ENCODE measurements around the gene RIPPLY1.
A peak's percentile ranks its signal among the peaks of the same experiment; 100 is the strongest.

Gene RIPPLY1

GRCh38 chrX:106894978-106895452 is 8.1 kb downstream of the RIPPLY1 start:
- TF ChIP-seq, protein P1, sequence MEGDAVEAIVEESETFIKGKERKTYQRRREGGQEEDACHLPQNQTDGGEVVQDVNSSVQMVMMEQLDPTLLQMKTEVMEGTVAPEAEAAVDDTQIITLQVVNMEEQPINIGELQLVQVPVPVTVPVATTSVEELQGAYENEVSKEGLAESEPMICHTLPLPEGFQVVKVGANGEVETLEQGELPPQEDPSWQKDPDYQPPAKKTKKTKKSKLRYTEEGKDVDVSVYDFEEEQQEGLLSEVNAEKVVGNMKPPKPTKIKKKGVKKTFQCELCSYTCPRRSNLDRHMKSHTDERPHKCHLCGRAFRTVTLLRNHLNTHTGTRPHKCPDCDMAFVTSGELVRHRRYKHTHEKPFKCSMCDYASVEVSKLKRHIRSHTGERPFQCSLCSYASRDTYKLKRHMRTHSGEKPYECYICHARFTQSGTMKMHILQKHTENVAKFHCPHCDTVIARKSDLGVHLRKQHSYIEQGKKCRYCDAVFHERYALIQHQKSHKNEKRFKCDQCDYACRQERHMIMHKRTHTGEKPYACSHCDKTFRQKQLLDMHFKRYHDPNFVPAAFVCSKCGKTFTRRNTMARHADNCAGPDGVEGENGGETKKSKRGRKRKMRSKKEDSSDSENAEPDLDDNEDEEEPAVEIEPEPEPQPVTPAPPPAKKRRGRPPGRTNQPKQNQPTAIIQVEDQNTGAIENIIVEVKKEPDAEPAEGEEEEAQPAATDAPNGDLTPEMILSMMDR (IDR thresholded peaks at IDR 0.05): no peak
- no peaks in the 10 kb centered on the region for H3K36me3 ChIP-seq
- no peaks in the 10 kb centered on the region for H3K9me3 ChIP-seq
- no peak overlapping the region for H3K27ac ChIP-seq
- peaks cover 5% of the 10 kb centered on the region for H3K27me3 ChIP-seq
- H3K4me1 ChIP-seq (ENCODE audit: control insufficient read depth in 1 of 2, insufficient read depth in 1 of 2, low read depth in 1 of 2, low read length in 1 of 2): no peaks in the 10 kb centered on the region
- H3K4me3 ChIP-seq (ENCODE audit: low read depth in 1 of 2, low read length in 1 of 2): no peak overlapping the region

- H3K4me3 ChIP-seq (ENCODE audit: low read depth in 1 of 2, low read length in 1 of 2): no peak overlapping the region
- no peaks in the 10 kb centered on the region for H3K4me1 ChIP-seq (ENCODE audit: control insufficient read depth in 1 of 2, insufficient read depth in 1 of 2, low read depth in 1 of 2, low read length in 1 of 2)
- TF ChIP-seq, protein P1 (IDR thresholded peaks at IDR 0.05): peak; percentile 18
- H3K27me3 ChIP-seq: peaks cover 5% of the 10 kb centered on the region
- H3K9me3 ChIP-seq: no peaks in the 10 kb centered on the region
- no peaks in the 10 kb centered on the region for H3K36me3 ChIP-seq
- no peak overlapping the region for H3K27ac ChIP-seq
Observed at GRCh38 chrX:106894392-106894909, 8.7 kb downstream of the RIPPLY1 start.

- TF ChIP-seq, protein P1 (IDR thresholded peaks at IDR 0.05): no peak
- no peaks in the 10 kb centered on the region for H3K9me3 ChIP-seq
Observed at GRCh38 chrX:106891762-106892460, 11.2 kb downstream of the RIPPLY1 start.

DNA sequence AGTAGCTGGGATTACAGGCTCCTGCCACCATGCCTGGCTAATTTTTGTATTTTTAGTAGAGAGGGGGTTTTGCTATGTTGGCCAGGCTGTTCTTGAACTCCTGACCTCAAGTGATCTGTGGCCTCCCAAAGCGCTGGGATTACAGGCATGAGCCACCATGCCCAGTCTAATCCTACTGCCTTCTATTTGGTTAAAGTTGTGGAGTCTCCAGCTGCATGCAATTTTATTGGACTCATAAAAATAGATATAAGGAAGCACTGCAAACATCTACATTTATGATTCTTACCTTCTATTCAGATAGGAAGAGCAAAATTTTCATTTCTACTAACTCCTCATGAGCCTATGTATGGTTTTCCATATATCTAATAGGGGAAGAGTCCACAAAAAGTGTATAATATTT is 13.7 kb downstream of the RIPPLY1 start:
- no peaks in the 10 kb centered on the region for H3K9me3 ChIP-seq
- TF ChIP-seq, protein P1 (IDR thresholded peaks at IDR 0.05): no peak
- no peak overlapping the region for H3K4me3 ChIP-seq (ENCODE audit: low read depth in 1 of 2, low read length in 1 of 2)
- no peaks in the 10 kb centered on the region for H3K36me3 ChIP-seq
- no peaks in the 10 kb centered on the region for H3K4me1 ChIP-seq (ENCODE audit: control insufficient read depth in 1 of 2, insufficient read depth in 1 of 2, low read depth in 1 of 2, low read length in 1 of 2)
- H3K27ac ChIP-seq: no peak overlapping the region
- H3K27me3 ChIP-seq: peaks cover 5% of the 10 kb centered on the region

More at GRCh38 chrX:106891762-106892460, 11.2 kb downstream of the RIPPLY1 start:
- peaks cover 5% of the 10 kb centered on the region for H3K27me3 ChIP-seq
- no peaks in the 10 kb centered on the region for H3K36me3 ChIP-seq
- no peak overlapping the region for H3K4me3 ChIP-seq (ENCODE audit: low read depth in 1 of 2, low read length in 1 of 2)
- no peak overlapping the region for H3K27ac ChIP-seq
- H3K4me1 ChIP-seq (ENCODE audit: control insufficient read depth in 1 of 2, insufficient read depth in 1 of 2, low read depth in 1 of 2, low read length in 1 of 2): no peaks in the 10 kb centered on the region

DNA sequence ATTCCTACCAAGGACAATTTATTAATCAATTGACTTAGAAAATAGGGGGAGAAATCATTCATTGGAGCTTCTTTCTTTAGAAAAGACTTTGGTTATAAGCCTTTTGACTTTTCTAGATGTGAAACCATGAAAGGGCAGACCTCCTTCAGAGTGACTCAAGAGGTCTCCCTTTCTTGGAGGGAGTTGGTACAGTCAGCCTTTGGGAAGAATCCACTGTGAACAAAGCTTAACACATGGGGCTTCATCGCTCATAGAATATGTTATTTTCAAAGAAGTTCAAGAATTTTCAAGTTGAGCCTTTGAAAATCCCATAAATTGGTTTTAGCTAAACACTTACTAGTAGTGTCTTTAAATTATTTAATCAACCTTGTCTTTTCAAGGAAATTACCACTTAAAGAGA is 28.0 kb downstream of the RIPPLY1 start:
- Histone ChIP-seq H3K36me3 (no peaks in the 10 kb centered on the region), H3K27ac (no peak overlapping the region), H3K9me3 (no peaks in the 10 kb centered on the region), H3K4me1 (ENCODE audit: control insufficient read depth in 1 of 2, insufficient read depth in 1 of 2, low read depth in 1 of 2, low read length in 1 of 2) (no peaks in the 10 kb centered on the region), H3K4me3 (ENCODE audit: low read depth in 1 of 2, low read length in 1 of 2) (no peak overlapping the region), H3K27me3 (no peaks in the 10 kb centered on the region)
- TF ChIP-seq, protein P1 (IDR thresholded peaks at IDR 0.05): no peak
